HEK293 (cell line): Measurements from ENCODE around the gene SLC9C2.
A peak's percentile ranks its signal among the peaks of the same experiment; 100 is the strongest.

Experiments
- CTCF ChIA-PET: fragments of 350-600 bp; formaldehyde crosslinking; extraction: SDS; loops from one replicate; lab custom pipeline; 2021; ENCODE audit warnings: antibody characterized with exemption; lab: Yijun Ruan, JAX
- POLR2A ChIA-PET: fragments of 300-600 bp; formaldehyde crosslinking; extraction: SDS; loops from one replicate; lab custom pipeline; 2020; ENCODE audit warnings: antibody characterized with exemption, inconsistent platforms; lab: Yijun Ruan, JAX
- H3K27ac ChIP-seq: fragments of 200-500 bp; sonication (Bioruptor generic); 2 replicates; pipeline ENCODE4 v1.5.1; 2014; ENCODE audit warnings: low read depth, low read length, control low read depth, inconsistent platforms; ENCODE audit errors: extremely low read depth
- H3K36me3 ChIP-seq, 2 experiments: fragments of 200-500 bp in 1 of 2; sonication (Bioruptor generic) in 1 of 2; 1 replicate in 1 of 2; 2 replicates in 1 of 2; pipeline ENCODE4 v1.5.1; 2014 to 2017; ENCODE audit warnings: inconsistent platforms in 2 of 2, low read length in 2 of 2; ENCODE audit not compliant: control insufficient read depth in 2 of 2, insufficient read depth in 1 of 2
- H3K4me1 ChIP-seq: fragments of 200-500 bp; sonication (Bioruptor generic); 2 replicates; pipeline ENCODE4 v1.5.1; 2014; ENCODE audit warnings: mild to moderate bottlenecking, low read length, inconsistent platforms; ENCODE audit not compliant: control insufficient read depth, insufficient read depth
- H3K4me3 ChIP-seq: 2 replicates; pipeline ENCODE4 v1.5.1; 2011; ENCODE audit warnings: low read depth, mild to moderate bottlenecking, control low read depth, low read length, moderate library complexity
- H3K9me3 ChIP-seq: fragments of 200-500 bp; sonication (Bioruptor generic); 2 replicates; pipeline ENCODE4 v1.5.1; 2014; ENCODE audit warnings: low read depth, low read length, inconsistent platforms; ENCODE audit not compliant: control insufficient read depth, insufficient read depth
- GLI2 ChIP-seq: fragments of 450-650 bp; formaldehyde crosslinking; IDR thresholded peaks from 2 replicates; pipeline ENCODE4; 2017; ENCODE audit warnings: missing biosample characterization, missing genetic modification characterization, low read depth, borderline replicate concordance
- KLF10 ChIP-seq: fragments of 450-650 bp; IDR thresholded peaks from 2 replicates; pipeline ENCODE4 v1.5.1; 2018; ENCODE audit warnings: missing biosample characterization, mild to moderate bottlenecking, missing genetic modification characterization
- MEIS1 ChIP-seq: sonication (generic); formaldehyde crosslinking; IDR thresholded peaks from 2 replicates; pipeline ENCODE4 v1.8.1; 2022; ENCODE audit warnings: missing genetic modification reagents, mild to moderate bottlenecking, borderline replicate concordance
- ZBTB7A ChIP-seq: fragments of 450-650 bp; formaldehyde crosslinking; IDR thresholded peaks from 2 replicates; pipeline ENCODE4 v1.5.1; 2016; ENCODE audit warnings: low read depth, missing biosample characterization, missing genetic modification characterization
- ZNF112 ChIP-seq: fragments of 450-650 bp; formaldehyde crosslinking; IDR thresholded peaks from 2 replicates; pipeline ENCODE4 v1.5.0; 2017; ENCODE audit warnings: missing biosample characterization, missing genetic modification characterization
- ZNF121 ChIP-seq: fragments of 450-650 bp; formaldehyde crosslinking; IDR thresholded peaks from 2 replicates; pipeline ENCODE4 v1.5.1; 2016; ENCODE audit warnings: missing biosample characterization, missing genetic modification characterization
- ZNF157 ChIP-seq: fragments of 450-650 bp; formaldehyde crosslinking; IDR thresholded peaks from 2 replicates; pipeline ENCODE4 v1.5.1; 2016; ENCODE audit warnings: missing biosample characterization, missing genetic modification characterization
- ZNF202 ChIP-seq: fragments of 450-650 bp; formaldehyde crosslinking; IDR thresholded peaks from 2 replicates; pipeline ENCODE4 v1.5.1; 2016; ENCODE audit warnings: missing biosample characterization, missing genetic modification characterization, borderline replicate concordance
- ZNF311 ChIP-seq: fragments of 450-650 bp; formaldehyde crosslinking; IDR thresholded peaks from 2 replicates; pipeline ENCODE4 v1.5.1; 2017; ENCODE audit warnings: missing biosample characterization, missing genetic modification characterization, borderline replicate concordance
- ZNF324 ChIP-seq: fragments of 450-650 bp; formaldehyde crosslinking; IDR thresholded peaks from 2 replicates; pipeline ENCODE4 v1.5.1; 2016; ENCODE audit warnings: missing biosample characterization, missing genetic modification characterization
- ZNF350 ChIP-seq: fragments of 450-650 bp; formaldehyde crosslinking; IDR thresholded peaks from 2 replicates; pipeline ENCODE4 v1.5.0; 2017; ENCODE audit warnings: missing biosample characterization, mild to moderate bottlenecking, missing genetic modification characterization
- ZNF560 ChIP-seq: fragments of 450-650 bp; formaldehyde crosslinking; IDR thresholded peaks from 2 replicates; pipeline ENCODE4 v1.5.1; 2017; ENCODE audit warnings: missing biosample characterization, missing genetic modification characterization, borderline replicate concordance
- ZNF571 ChIP-seq: fragments of 450-650 bp; formaldehyde crosslinking; IDR thresholded peaks from 2 replicates; pipeline ENCODE4 v1.5.0; 2017; ENCODE audit warnings: missing biosample characterization, missing genetic modification characterization
- ZNF624 ChIP-seq: fragments of 450-650 bp; formaldehyde crosslinking; IDR thresholded peaks from 2 replicates; pipeline ENCODE4 v1.5.1; 2017; ENCODE audit warnings: missing biosample characterization, missing genetic modification characterization
- ZNF677 ChIP-seq: fragments of 450-650 bp; IDR thresholded peaks from 2 replicates; pipeline ENCODE4 v1.5.0; 2018; ENCODE audit warnings: missing biosample characterization, mild to moderate bottlenecking, missing genetic modification characterization, moderate library complexity
- ZNF707 ChIP-seq: fragments of 450-650 bp; formaldehyde crosslinking; IDR thresholded peaks from 2 replicates; pipeline ENCODE4 v1.5.1; 2016; ENCODE audit warnings: missing biosample characterization, missing genetic modification characterization
- ZNF830 ChIP-seq: fragments of 450-650 bp; IDR thresholded peaks from 2 replicates; pipeline ENCODE4 v1.5.0; 2018; ENCODE audit warnings: missing biosample characterization, missing genetic modification characterization, low read depth, mild to moderate bottlenecking, moderate library complexity
- ZNF837 ChIP-seq: fragments of 450-650 bp; formaldehyde crosslinking; IDR thresholded peaks from 2 replicates; pipeline ENCODE4 v1.5.1; 2016; ENCODE audit warnings: missing biosample characterization, missing genetic modification characterization
- TF ChIP-seq, protein P1 (sequence below): fragments of 450-650 bp; formaldehyde crosslinking; IDR thresholded peaks from 2 replicates; pipeline ENCODE4 v1.5.1; 2017; ENCODE audit warnings: missing biosample characterization, missing genetic modification characterization
- TF ChIP-seq, protein P2 (sequence below): fragments of 450-650 bp; formaldehyde crosslinking; IDR thresholded peaks from 2 replicates; pipeline ENCODE4 v1.5.1; 2016; ENCODE audit warnings: missing biosample characterization, missing genetic modification characterization, low read depth
- TF ChIP-seq, protein P3 (sequence below): fragments of 450-650 bp; formaldehyde crosslinking; IDR thresholded peaks from 2 replicates; pipeline ENCODE4 v1.5.1; 2016; ENCODE audit warnings: missing biosample characterization, missing genetic modification characterization
- TF ChIP-seq, protein P4 (sequence below): fragments of 450-650 bp; formaldehyde crosslinking; IDR thresholded peaks from 2 replicates; pipeline ENCODE4 v1.5.1; 2016; ENCODE audit warnings: missing biosample characterization, missing genetic modification characterization

Gene SLC9C2

DNA sequence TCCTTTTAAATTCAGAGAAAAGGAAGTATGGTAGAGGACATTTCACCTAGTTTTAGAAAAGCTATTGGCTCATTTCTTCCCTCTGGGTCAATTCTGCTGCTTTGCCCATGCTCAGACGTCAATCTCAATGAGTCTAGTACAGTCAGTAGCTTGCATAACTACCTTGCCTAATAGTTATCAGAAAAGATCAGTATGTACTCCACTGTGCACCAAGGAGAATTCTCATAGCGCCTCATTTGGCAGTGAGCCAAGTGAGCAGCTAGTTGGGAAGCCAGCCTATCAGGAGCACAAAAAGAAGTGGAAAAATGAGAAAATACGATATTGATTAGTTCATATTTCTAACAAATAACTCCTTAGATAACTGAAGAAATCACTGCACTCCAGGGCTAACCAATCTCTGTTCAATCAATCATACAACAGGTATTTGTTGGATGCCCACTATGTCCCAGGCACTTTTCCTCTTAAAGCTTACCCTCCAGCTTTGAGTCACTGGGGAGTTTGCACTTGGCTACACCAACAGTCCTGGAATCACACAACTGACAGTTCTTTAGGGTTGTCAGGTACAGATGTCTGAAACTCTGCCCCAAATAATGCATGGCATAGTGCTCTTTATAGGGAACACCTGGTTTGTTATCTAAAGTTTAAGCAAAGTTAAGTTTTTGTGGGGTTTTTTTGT lies 75.6 kb downstream of the SLC9C2 start (continued):
- TF ChIP-seq ZNF350 (tag by site-specific recombination) (0 out of 2 replicates have a peak, but pooled peaks have one; percentile 64), ZNF112 (tag by site-specific recombination) (0 out of 2 replicates have a peak, but pooled peaks have one; percentile 27), ZNF837 (no peak), ZNF202 (no peak), ZNF830 (tag by site-specific recombination) (peak; percentile 53; the same call in 1 of the 2 replicates), KLF10 (tag by site-specific recombination) (peak; percentile 19; the same call in 1 of the 2 replicates)

DNA sequence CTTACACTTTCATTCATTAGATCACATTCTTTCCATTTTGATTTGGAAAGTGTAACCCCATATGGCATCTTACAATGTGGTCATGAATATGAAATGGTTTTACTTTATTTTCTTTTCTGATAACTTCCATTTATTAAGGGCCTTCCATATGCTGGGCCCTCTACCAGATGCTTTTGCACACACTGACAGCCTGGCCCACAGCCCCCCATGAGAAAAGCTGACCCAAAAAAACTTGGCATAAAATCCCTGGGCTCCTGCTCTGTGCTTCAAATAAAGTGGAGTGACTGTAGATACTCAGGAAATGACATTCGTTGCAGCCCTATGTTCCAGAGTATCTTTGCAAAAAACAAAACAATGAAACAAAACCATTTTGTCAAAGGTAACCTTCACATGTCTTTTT lies 76.9 kb downstream of the SLC9C2 start:
- H3K4me1 ChIP-seq = no peaks in the 10 kb centered on the region
- H3K36me3 ChIP-seq = no peaks in the 10 kb centered on the region
- no peaks in the 10 kb centered on the region for H3K9me3 ChIP-seq
- CTCF ChIA-PET = no interaction called here
- H3K27ac ChIP-seq = no peak overlapping the region
- TF ChIP-seq ZNF350 (tag by site-specific recombination) (no peak), ZNF677 (tag by site-specific recombination) (no peak), ZNF560 (tag by site-specific recombination) (no peak)
- TF ChIP-seq, protein P1, sequence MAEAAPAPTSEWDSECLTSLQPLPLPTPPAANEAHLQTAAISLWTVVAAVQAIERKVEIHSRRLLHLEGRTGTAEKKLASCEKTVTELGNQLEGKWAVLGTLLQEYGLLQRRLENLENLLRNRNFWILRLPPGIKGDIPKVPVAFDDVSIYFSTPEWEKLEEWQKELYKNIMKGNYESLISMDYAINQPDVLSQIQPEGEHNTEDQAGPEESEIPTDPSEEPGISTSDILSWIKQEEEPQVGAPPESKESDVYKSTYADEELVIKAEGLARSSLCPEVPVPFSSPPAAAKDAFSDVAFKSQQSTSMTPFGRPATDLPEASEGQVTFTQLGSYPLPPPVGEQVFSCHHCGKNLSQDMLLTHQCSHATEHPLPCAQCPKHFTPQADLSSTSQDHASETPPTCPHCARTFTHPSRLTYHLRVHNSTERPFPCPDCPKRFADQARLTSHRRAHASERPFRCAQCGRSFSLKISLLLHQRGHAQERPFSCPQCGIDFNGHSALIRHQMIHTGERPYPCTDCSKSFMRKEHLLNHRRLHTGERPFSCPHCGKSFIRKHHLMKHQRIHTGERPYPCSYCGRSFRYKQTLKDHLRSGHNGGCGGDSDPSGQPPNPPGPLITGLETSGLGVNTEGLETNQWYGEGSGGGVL (tag by site-specific recombination) = no peak
- TF ChIP-seq, protein P2, sequence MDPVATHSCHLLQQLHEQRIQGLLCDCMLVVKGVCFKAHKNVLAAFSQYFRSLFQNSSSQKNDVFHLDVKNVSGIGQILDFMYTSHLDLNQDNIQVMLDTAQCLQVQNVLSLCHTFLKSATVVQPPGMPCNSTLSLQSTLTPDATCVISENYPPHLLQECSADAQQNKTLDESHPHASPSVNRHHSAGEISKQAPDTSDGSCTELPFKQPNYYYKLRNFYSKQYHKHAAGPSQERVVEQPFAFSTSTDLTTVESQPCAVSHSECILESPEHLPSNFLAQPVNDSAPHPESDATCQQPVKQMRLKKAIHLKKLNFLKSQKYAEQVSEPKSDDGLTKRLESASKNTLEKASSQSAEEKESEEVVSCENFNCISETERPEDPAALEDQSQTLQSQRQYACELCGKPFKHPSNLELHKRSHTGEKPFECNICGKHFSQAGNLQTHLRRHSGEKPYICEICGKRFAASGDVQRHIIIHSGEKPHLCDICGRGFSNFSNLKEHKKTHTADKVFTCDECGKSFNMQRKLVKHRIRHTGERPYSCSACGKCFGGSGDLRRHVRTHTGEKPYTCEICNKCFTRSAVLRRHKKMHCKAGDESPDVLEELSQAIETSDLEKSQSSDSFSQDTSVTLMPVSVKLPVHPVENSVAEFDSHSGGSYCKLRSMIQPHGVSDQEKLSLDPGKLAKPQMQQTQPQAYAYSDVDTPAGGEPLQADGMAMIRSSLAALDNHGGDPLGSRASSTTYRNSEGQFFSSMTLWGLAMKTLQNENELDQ = no peak
- TF ChIP-seq, all 188 proteins: peak for 0
- no peak overlapping the region for H3K4me3 ChIP-seq
- POLR2A ChIA-PET = no interaction called here

DNA sequence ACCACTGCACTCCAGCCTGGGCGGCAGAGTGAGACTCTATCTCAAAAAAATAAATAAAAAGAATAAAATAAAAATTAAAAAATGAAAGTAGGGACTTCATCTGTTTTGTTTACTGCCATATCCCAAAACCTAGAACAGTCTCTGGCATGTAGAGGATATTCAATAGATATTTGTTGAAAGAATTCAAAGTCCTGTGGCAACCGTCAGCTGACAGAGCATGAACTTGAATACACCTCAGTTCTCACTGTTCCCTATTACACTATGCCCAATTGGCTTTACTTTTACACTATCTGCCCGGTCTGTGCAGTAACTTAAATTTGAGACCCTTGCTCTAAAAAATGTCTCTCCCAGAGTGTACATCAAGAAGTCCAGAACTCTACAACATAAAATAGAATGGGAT lies 79.5 kb downstream of the SLC9C2 start:
- TF ChIP-seq ZNF157 (tag by site-specific recombination) (no peak), MEIS1 (CRISPR knock-in tag) (no peak), ZBTB7A (tag by site-specific recombination) (no peak), ZNF121 (tag by site-specific recombination) (no peak), ZNF311 (tag by site-specific recombination) (no peak), ZNF707 (no peak), ZNF571 (tag by site-specific recombination) (no peak), GLI2 (no peak), ZNF624 (tag by site-specific recombination) (no peak), ZNF324 (no peak)
- TF ChIP-seq, protein P3, sequence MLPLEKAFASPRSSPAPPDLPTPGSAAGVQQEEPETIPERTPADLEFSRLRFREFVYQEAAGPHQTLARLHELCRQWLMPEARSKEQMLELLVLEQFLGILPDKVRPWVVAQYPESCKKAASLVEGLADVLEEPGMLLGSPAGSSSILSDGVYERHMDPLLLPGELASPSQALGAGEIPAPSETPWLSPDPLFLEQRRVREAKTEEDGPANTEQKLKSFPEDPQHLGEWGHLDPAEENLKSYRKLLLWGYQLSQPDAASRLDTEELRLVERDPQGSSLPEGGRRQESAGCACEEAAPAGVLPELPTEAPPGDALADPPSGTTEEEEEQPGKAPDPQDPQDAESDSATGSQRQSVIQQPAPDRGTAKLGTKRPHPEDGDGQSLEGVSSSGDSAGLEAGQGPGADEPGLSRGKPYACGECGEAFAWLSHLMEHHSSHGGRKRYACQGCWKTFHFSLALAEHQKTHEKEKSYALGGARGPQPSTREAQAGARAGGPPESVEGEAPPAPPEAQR (tag by site-specific recombination) = no peak
- TF ChIP-seq, protein P4, sequence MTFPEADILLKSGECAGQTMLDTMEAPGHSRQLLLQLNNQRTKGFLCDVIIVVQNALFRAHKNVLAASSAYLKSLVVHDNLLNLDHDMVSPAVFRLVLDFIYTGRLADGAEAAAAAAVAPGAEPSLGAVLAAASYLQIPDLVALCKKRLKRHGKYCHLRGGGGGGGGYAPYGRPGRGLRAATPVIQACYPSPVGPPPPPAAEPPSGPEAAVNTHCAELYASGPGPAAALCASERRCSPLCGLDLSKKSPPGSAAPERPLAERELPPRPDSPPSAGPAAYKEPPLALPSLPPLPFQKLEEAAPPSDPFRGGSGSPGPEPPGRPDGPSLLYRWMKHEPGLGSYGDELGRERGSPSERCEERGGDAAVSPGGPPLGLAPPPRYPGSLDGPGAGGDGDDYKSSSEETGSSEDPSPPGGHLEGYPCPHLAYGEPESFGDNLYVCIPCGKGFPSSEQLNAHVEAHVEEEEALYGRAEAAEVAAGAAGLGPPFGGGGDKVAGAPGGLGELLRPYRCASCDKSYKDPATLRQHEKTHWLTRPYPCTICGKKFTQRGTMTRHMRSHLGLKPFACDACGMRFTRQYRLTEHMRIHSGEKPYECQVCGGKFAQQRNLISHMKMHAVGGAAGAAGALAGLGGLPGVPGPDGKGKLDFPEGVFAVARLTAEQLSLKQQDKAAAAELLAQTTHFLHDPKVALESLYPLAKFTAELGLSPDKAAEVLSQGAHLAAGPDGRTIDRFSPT (tag by site-specific recombination) = no peak

More for the DNA sequence above, 79.5 kb downstream of the SLC9C2 start:
- H3K9me3 ChIP-seq = no peaks in the 10 kb centered on the region
- H3K4me1 ChIP-seq = no peaks in the 10 kb centered on the region
- no peak overlapping the region for H3K27ac ChIP-seq
- no peak overlapping the region for H3K4me3 ChIP-seq
- ChIA-PET POLR2A (no interaction called here), CTCF (no interaction called here)
- no peaks in the 10 kb centered on the region for H3K36me3 ChIP-seq
